Measurements from ENCODE around the gene YJEFN3.

Gene YJEFN3

DNA sequence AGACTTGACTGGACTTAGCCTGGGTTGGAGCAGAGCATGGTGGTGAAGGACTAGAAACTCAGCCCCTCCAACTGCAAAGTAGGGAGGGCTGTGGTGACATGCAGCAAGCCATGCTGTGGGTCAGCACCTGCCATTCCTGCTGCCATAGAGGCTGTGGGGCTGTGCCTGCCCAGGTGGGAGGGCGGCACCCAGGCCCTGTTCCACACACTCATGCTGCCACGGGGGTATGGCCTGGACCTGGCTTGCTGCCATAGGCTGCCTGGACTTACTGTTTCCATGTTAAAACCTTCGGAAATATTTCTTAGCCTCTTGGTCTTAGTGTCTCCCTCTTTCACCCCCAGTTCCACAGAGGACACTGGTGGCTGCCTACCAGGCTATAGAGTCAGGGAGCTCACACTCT, 38.7 kb downstream of the YJEFN3 start:
- Histone ChIP-seq H3F3A (ENCODE audit: insufficient read depth, low read length) (no peaks in the 10 kb centered on the region), H3K4me1 (ENCODE audit: insufficient read depth, low read length, severe bottlenecking) (no peaks in the 10 kb centered on the region), H3K9ac (ENCODE audit: low read length) (no peak overlapping the region), H3K36me3 (ENCODE audit: insufficient read depth, low read length) (peaks cover 39% of the 10 kb centered on the region), H3K9me2 (ENCODE audit: low read depth, low read length) (no peaks in the 10 kb centered on the region), H2AFZ (ENCODE audit: low read length) (no peak overlapping the region), H3K4me3 (ENCODE audit: low read depth, low read length, poor library complexity, severe bottlenecking) (no peak overlapping the region), H3K79me2 (ENCODE audit: insufficient read depth, low read length) (no peaks in the 10 kb centered on the region), H3K27ac (ENCODE audit: low read depth, low read length, poor library complexity, severe bottlenecking) (no peak overlapping the region), H3K9me3 (ENCODE audit: low read length) (no peaks in the 10 kb centered on the region), H4K20me1 (ENCODE audit: insufficient read depth, low read length) (no peaks in the 10 kb centered on the region), H3K4me2 (ENCODE audit: low read length) (no peak overlapping the region), H3K27me3 (ENCODE audit: insufficient read depth, low read length) (no peaks in the 10 kb centered on the region)
- TF ChIP-seq, protein P1, sequence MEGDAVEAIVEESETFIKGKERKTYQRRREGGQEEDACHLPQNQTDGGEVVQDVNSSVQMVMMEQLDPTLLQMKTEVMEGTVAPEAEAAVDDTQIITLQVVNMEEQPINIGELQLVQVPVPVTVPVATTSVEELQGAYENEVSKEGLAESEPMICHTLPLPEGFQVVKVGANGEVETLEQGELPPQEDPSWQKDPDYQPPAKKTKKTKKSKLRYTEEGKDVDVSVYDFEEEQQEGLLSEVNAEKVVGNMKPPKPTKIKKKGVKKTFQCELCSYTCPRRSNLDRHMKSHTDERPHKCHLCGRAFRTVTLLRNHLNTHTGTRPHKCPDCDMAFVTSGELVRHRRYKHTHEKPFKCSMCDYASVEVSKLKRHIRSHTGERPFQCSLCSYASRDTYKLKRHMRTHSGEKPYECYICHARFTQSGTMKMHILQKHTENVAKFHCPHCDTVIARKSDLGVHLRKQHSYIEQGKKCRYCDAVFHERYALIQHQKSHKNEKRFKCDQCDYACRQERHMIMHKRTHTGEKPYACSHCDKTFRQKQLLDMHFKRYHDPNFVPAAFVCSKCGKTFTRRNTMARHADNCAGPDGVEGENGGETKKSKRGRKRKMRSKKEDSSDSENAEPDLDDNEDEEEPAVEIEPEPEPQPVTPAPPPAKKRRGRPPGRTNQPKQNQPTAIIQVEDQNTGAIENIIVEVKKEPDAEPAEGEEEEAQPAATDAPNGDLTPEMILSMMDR (IDR thresholded peaks at IDR 0.05; ENCODE audit: low read length) = no peak
- no peak for TF ChIP-seq EZH2 (IDR thresholded peaks at IDR 0.05; ENCODE audit: borderline replicate concordance, low read length)

DNA sequence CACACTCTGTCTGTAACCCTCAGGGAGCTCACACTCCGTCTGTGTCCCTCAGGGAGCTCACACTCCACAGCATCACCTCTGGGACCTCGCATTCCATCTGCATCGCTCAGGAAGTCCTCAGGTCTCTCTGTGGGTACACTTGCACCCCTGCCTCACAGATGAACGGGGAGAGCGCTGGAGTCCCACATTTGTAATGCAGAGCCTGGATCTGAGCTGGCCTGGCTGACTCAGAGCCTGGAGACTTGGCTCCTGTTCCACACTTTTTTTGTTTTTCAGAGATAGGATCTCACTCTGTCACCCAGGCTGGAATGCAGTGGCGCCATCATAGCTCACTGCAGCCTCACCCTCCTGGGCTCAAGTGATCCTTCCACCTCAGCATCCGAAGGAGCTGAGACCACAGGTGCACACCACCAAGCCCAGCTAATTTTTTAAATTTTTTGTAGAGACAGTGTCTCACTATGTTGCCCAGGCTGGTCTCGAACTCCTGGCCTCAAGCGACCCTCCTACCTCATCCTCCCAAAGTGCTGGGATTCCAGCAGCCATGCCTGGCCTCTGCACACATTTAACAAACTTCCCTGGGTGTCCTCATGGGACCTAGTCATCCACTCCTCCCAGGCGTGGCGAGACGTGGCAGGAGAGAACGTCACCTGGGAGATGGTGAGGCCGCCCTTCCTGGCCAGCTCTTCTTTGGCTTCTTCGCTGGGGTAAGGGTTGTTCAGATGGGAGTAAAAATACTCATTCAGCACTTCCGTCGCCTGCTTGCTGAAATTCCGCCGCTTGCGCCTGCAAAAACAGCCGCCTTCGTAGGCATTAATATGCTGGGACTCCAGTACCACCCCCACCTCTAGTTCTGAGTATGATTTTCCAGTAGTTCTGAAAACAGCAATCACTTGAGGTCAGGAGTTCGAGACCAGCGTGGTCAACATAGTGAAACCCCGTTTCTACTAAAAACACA, 40.4 kb downstream of the YJEFN3 start:
- no peak overlapping the region for H3K9ac ChIP-seq (ENCODE audit: low read length)
- no peak overlapping the region for H3K27ac ChIP-seq (ENCODE audit: low read depth, low read length, poor library complexity, severe bottlenecking)
- no peaks in the 10 kb centered on the region for H4K20me1 ChIP-seq (ENCODE audit: insufficient read depth, low read length)
- H3F3A ChIP-seq (ENCODE audit: insufficient read depth, low read length) = no peaks in the 10 kb centered on the region
- H3K27me3 ChIP-seq (ENCODE audit: insufficient read depth, low read length) = no peaks in the 10 kb centered on the region
- H3K79me2 ChIP-seq (ENCODE audit: insufficient read depth, low read length) = no peaks in the 10 kb centered on the region
- H3K4me1 ChIP-seq (ENCODE audit: insufficient read depth, low read length, severe bottlenecking) = no peaks in the 10 kb centered on the region
- no peaks in the 10 kb centered on the region for H3K9me3 ChIP-seq (ENCODE audit: low read length)
- H3K4me2 ChIP-seq (ENCODE audit: low read length) = no peak overlapping the region
- no peaks in the 10 kb centered on the region for H3K9me2 ChIP-seq (ENCODE audit: low read depth, low read length)
- H2AFZ ChIP-seq (ENCODE audit: low read length) = no peak overlapping the region
- H3K4me3 ChIP-seq (ENCODE audit: low read depth, low read length, poor library complexity, severe bottlenecking) = no peak overlapping the region
- H3K36me3 ChIP-seq (ENCODE audit: insufficient read depth, low read length) = peaks cover 39% of the 10 kb centered on the region
- TF ChIP-seq, protein P1 (IDR thresholded peaks at IDR 0.05; ENCODE audit: low read length) = no peak
- no peak for TF ChIP-seq EZH2 (IDR thresholded peaks at IDR 0.05; ENCODE audit: borderline replicate concordance, low read length)

DNA sequence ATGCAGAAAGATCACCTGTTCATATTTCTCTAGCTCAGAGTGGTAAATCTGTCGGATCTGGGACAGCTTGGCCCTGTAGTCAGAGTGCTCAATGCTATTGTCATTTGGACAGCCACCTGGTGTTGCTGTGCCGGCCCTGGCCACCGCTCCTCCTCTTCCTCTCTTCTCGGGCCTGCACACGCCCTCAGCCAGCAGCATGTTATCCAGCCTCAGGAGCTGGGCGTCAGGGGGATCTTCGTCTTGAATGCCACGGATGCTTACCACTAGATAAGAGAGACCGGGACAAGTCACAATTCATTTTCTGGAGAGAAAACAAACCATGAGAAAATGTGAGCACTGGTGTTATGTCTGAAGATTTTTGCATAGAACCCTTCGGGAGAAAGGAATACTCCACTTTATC, 41.9 kb downstream of the YJEFN3 start:
- Histone ChIP-seq H3K9me2 (ENCODE audit: low read depth, low read length) (no peaks in the 10 kb centered on the region), H3K4me2 (ENCODE audit: low read length) (no peak overlapping the region), H3K27ac (ENCODE audit: low read depth, low read length, poor library complexity, severe bottlenecking) (no peak overlapping the region), H3K4me3 (ENCODE audit: low read depth, low read length, poor library complexity, severe bottlenecking) (no peak overlapping the region), H3K9me3 (ENCODE audit: low read length) (no peaks in the 10 kb centered on the region), H3K36me3 (ENCODE audit: insufficient read depth, low read length) (peaks cover 28% of the 10 kb centered on the region), H3K79me2 (ENCODE audit: insufficient read depth, low read length) (no peaks in the 10 kb centered on the region), H2AFZ (ENCODE audit: low read length) (no peak overlapping the region), H3F3A (ENCODE audit: insufficient read depth, low read length) (no peaks in the 10 kb centered on the region), H3K4me1 (ENCODE audit: insufficient read depth, low read length, severe bottlenecking) (no peaks in the 10 kb centered on the region), H3K27me3 (ENCODE audit: insufficient read depth, low read length) (no peaks in the 10 kb centered on the region), H4K20me1 (ENCODE audit: insufficient read depth, low read length) (no peaks in the 10 kb centered on the region), H3K9ac (ENCODE audit: low read length) (no peak overlapping the region)
- TF ChIP-seq EZH2 (IDR thresholded peaks at IDR 0.05; ENCODE audit: borderline replicate concordance, low read length) = no peak
- TF ChIP-seq, protein P1 (IDR thresholded peaks at IDR 0.05; ENCODE audit: low read length) = no peak

Measured in OCI-LY1 (cell line).